GM06990 (cell line): ENCODE results near the gene EYS.

ENCODE experiments used
- DNase-seq: peaks from one replicate; pipeline ENCODE4 v3.0.0-alpha.2; 2011; ENCODE audit not compliant: insufficient read length; ENCODE audit errors: extremely low read depth
- H3K27me3 ChIP-seq: replicated peaks from 2 replicates; pipeline ENCODE4 v1.6.0; 2011; ENCODE audit warnings: low read length; ENCODE audit not compliant: control insufficient read depth, insufficient read depth
- H3K36me3 ChIP-seq: 2 replicates; pipeline ENCODE4 v1.5.1; 2011; ENCODE audit warnings: low read length; ENCODE audit not compliant: control insufficient read depth, insufficient read depth
- H3K4me3 ChIP-seq: replicated peaks from 2 replicates; pipeline ENCODE4 v1.5.1; 2011; ENCODE audit warnings: low read depth, mild to moderate bottlenecking, control low read depth, low read length
- TF ChIP-seq, protein P1 (sequence below): IDR thresholded peaks from 2 replicates; pipeline ENCODE4 v1.5.1; 2011; ENCODE audit warnings: low read length, control low read depth, mild to moderate bottlenecking, inconsistent platforms; ENCODE audit not compliant: insufficient read depth, poor library complexity, severe bottlenecking

EYS gene

DNA sequence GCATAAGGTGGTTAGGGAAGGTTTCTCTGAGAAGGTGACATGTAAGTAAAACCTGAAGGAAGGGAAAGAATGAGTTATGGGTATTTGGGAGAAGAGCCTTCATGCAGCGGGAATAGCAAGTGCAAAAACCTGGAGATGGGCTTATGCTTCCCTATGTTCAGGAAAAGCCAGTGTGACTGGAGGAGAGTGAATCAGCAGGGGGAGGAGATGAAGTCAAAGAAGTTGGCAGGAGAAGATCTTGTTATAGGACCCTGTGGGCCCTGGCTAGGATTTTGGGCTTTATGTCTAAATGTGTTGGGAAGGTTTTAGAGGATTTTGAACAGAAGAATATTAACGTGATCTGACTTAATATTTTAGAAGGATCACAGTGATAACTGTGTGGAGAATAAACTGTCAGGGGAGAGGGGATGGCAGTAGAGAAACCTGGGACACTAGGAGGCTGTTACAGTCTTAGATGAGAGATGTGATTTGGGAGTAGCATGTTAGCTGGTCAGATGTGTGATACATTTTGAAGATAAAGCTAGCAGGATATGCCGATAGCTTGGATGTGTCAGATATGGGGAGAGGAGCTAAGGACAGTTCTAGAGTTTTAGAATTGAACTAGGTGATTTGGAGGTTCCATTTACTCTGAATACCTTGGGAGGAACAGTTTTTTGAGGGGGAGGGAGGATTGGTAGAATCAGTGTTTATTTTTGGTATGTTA lies 2030.5 kb downstream of the EYS start:
- no peaks in the 10 kb centered on the region for H3K27me3 ChIP-seq
- H3K36me3 ChIP-seq = no peaks in the 10 kb centered on the region
- TF ChIP-seq, protein P1, sequence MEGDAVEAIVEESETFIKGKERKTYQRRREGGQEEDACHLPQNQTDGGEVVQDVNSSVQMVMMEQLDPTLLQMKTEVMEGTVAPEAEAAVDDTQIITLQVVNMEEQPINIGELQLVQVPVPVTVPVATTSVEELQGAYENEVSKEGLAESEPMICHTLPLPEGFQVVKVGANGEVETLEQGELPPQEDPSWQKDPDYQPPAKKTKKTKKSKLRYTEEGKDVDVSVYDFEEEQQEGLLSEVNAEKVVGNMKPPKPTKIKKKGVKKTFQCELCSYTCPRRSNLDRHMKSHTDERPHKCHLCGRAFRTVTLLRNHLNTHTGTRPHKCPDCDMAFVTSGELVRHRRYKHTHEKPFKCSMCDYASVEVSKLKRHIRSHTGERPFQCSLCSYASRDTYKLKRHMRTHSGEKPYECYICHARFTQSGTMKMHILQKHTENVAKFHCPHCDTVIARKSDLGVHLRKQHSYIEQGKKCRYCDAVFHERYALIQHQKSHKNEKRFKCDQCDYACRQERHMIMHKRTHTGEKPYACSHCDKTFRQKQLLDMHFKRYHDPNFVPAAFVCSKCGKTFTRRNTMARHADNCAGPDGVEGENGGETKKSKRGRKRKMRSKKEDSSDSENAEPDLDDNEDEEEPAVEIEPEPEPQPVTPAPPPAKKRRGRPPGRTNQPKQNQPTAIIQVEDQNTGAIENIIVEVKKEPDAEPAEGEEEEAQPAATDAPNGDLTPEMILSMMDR = no peak
- no peak overlapping the region for H3K4me3 ChIP-seq
- DNase-seq = no peak

DNA sequence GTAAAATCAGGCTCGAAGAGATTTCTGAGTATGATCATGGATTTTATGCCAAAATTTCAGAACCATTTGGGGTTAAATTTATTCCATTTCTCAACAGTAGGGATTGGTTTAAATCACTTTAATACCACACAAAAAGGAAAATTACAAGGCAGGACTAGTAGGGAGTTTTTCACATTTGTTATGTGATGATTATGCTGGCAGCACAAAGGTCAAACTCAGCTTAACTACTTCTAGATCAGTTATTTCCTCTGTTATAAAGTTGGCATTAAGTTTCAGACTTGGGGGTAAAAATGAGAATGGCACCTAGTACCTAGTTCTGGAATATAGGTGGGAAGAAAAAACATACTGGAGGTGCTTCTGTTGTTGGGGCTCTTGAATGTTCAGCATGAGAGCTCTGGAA lies 2031.9 kb downstream of the EYS start:
- TF ChIP-seq, protein P1 = no peak
- Histone ChIP-seq H3K27me3 (no peaks in the 10 kb centered on the region), H3K4me3 (no peak overlapping the region)

DNA sequence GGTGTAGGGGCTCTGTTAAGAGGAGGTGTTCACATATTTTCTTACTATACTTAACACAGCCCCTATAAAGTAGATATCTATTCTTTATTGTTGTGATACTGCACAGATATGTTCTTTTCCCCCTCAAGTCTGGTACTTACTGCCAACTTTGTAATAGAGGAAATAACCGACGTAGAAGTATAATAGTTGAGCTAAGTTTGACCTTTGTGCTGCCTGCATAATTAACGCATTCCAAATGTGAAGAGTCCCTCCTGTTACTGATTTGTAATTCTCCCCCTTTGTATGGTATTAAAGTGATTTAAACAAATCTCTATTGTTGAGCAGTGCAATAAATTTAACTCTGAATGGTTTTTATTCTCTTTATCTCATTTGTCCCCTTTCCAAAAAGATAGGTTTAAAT lies 2032.4 kb downstream of the EYS start:
- DNase-seq = no peak
- H3K27me3 ChIP-seq = no peaks in the 10 kb centered on the region
- no peak overlapping the region for H3K4me3 ChIP-seq
- H3K36me3 ChIP-seq = no peaks in the 10 kb centered on the region; the same call in 1 of the 2 replicates
- TF ChIP-seq, protein P1 = no peak

More for the DNA sequence above, 2031.9 kb downstream of the EYS start:
- no peak for DNase-seq
- no peaks in the 10 kb centered on the region; the same call in 1 of the 2 replicates for H3K36me3 ChIP-seq

DNA sequence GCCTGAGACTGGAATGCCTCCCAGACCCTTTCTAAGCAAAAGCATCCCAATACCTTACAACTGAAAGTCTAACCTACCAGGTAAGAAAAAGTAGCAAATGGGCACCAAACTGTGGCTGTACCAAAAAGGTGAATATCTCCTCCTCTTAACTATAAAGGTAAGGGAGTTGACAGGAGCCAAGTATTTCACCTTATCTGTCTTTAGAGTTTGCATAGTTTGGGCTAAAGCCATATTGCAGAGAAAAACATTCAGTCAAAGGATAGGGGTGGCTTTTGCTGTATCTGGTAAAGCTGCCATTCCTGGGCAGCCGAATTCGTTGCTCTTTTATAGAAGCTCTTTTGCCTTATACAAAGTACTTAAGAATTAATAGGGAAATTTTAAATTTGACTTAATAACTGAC lies 2033.3 kb downstream of the EYS start:
- no peaks in the 10 kb centered on the region for H3K27me3 ChIP-seq
- no peak for DNase-seq
- TF ChIP-seq, protein P1 = no peak
- no peak overlapping the region for H3K4me3 ChIP-seq
- no peaks in the 10 kb centered on the region; the same call in 1 of the 2 replicates for H3K36me3 ChIP-seq

DNA sequence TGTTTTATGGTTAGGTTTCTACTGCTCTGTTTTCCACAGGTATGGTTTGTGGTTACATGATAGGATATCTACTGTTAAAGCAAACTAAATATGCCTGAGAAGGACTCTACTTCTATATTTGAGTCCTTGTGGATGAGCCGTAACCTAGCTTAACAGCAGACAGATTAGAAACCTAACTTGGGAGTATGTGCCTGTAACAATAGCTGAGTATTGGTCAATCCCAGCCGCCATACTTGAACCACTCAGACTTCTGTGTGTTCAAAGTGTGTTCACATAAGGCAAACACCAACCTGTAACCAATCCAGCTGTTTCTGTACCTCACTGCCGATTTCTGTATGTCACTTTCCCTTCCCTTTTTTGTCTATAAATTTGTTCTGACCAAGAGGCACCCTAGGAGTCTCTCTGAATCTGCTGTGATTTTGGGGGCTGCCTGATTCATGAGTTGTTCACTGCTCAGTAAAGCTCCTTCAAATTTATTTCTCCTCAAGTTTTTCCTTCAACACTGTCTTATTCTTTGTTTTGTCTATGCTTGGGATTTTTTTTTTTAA lies 2034.4 kb downstream of the EYS start:
- H3K4me3 ChIP-seq = no peak overlapping the region
- TF ChIP-seq, protein P1 = no peak
- no peaks in the 10 kb centered on the region; the same call in 1 of the 2 replicates for H3K36me3 ChIP-seq
- no peaks in the 10 kb centered on the region for H3K27me3 ChIP-seq
- no peak for DNase-seq
